Erythroblast (primary cell): ENCODE results near the gene TPRKB.

ENCODE experiments used
- GATA1 ChIP-seq: IDR thresholded peaks from 2 replicates; pipeline ENCODE4 v1.6.1; 2011; ENCODE audit warnings: low read depth, mild to moderate bottlenecking, control low read depth, low read length, moderate library complexity
- POLR2A ChIP-seq: IDR thresholded peaks from 2 replicates; pipeline ENCODE4 v1.6.1; 2011; ENCODE audit warnings: mild to moderate bottlenecking, low read length

DNA sequence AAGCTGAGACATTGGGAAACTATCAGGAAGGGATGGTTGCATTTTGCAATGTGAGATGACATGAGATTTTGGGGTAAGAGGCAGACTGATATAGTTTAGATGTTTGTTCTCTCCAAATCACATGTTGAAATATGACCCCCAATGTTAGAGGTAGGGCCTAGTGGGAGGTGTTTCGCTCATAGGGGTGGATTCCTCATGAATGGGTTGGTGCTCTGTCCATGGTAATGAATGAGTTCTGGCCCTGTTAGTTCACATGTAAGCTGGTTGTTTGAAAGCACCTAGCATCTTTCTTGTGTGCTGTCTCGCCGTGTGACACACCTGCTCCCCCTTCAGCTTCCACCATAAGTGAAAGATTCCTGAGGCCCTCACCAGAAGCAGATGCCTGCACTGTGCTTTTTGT is 37.7 kb downstream of the TPRKB start:
- TF ChIP-seq POLR2A: no peak
- TF ChIP-seq GATA1: no peak
